Liver (tissue), 3 donors: ENCODE measurements around the gene TMEM245.

ENCODE experiments used
- ATF3 ChIP-seq: IDR thresholded peaks from 2 replicates; pipeline ENCODE4 v1.6.1; 2016; ENCODE audit warnings: antibody characterized with exemption
- CTCF ChIP-seq: fragments of 150-350 bp; IDR thresholded peaks from 2 replicates; pipeline ENCODE4 v1.5.1; 2017; ENCODE audit warnings: improper control_type of control experiment, low read depth, low read length; ENCODE audit not compliant: missing input control
- EGR1 ChIP-seq, 2 donors: IDR thresholded peaks; 2 replicates each; pipeline ENCODE4 v1.6.1; 2016 to 2018; ENCODE audit warnings: antibody characterized with exemption in 2 of 2, low read depth in 2 of 2
- GABPA ChIP-seq, 2 donors: IDR thresholded peaks in 1 of 2; conservative IDR thresholded peaks in 1 of 2; 2 replicates each; pipeline ENCODE4 v1.6.1; 2016; ENCODE audit warnings: antibody characterized with exemption in 2 of 2, mild to moderate bottlenecking in 1 of 2, moderate library complexity in 1 of 2
- JUND ChIP-seq, 2 donors: IDR thresholded peaks; 2 replicates each; pipeline ENCODE4 v1.6.1; 2016; ENCODE audit warnings: antibody characterized with exemption in 2 of 2
- RAD21 ChIP-seq, 2 donors: IDR thresholded peaks; 2 replicates each; pipeline ENCODE4 v1.6.1; 2016; ENCODE audit warnings: antibody characterized with exemption in 2 of 2, mild to moderate bottlenecking in 2 of 2
- REST ChIP-seq: IDR thresholded peaks from 2 replicates; pipeline ENCODE4 v1.6.1; 2016; ENCODE audit warnings: antibody characterized with exemption, mild to moderate bottlenecking
- SP1 ChIP-seq: IDR thresholded peaks from 2 replicates; pipeline ENCODE4 v1.6.1; 2018; ENCODE audit warnings: antibody characterized with exemption, mild to moderate bottlenecking
- TAF1 ChIP-seq: conservative IDR thresholded peaks from 2 replicates; pipeline ENCODE4 v1.6.1; 2016; ENCODE audit warnings: antibody characterized with exemption, mild to moderate bottlenecking
- donor health status: healthy.
- donor health status: healthy.

GRCh38 chr9:109167716-109168115, 48.0 kb upstream of the TMEM245 start:
- TF ChIP-seq CTCF (no peak), RAD21 (IDR thresholded peaks at IDR 0.05) (no peak), GABPA (IDR thresholded peaks at IDR 0.05 in 1 of 2, conservative IDR thresholded peaks at IDR 0.05 in 1 of 2) (no peak), JUND (IDR thresholded peaks at IDR 0.05) (no peak), TAF1 (no peak), REST (no peak), ATF3 (no peak), SP1 (no peak), EGR1 (IDR thresholded peaks at IDR 0.05; ENCODE audit: low read depth in 2 of 2) (no peak)
